Epidermal melanocyte (primary cell): Measurements from ENCODE around the gene KLHL25.
"Not testable (repeated sequence)": the region's sequence is repeated elsewhere in the genome, so short reads cannot be mapped to it uniquely, and the experiment has no call there.

ENCODE experiments used
- DNase-seq: peaks from one replicate; pipeline ENCODE4 v3.0.0; 2011; ENCODE audit warnings: low spot score; ENCODE audit not compliant: insufficient read length

Gene KLHL25

GRCh38 chr15:85794598-85795336 lies at the start of gene KLHL25:
TSS of gene KLHL25 (minus strand) at chr15:85794925. CDS start at chr15:85769810, 25,115 bp downstream.
- DNase-seq: peak; percentile 95

GRCh38 chr15:85840802-85841152 lies 46.1 kb upstream of the KLHL25 start:
- DNase-seq: no peak

- peak; percentile 68 for DNase-seq
Measured at GRCh38 chr15:85840079-85840801, 45.5 kb upstream of the KLHL25 start.

DNA sequence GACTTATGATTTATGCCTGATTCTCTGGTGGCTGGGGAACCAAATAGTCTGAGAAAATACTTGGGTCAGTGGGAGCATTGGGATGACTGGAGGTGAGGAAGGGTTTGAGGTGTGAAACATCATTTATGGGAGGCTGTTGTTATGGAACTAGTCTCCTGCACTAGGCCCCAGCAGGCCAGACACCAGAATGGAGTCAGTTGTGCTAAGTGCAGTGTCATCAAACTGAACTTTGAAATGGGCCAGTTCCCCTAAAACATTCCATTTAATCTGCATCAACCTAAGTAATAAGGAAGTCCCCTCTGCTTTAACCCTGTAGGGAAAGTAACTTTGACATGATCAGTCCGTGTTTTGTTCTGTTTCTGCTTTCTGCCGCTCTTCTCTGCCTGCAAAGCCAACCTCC lies 44.9 kb upstream of the KLHL25 start:
- no peak for DNase-seq

DNA sequence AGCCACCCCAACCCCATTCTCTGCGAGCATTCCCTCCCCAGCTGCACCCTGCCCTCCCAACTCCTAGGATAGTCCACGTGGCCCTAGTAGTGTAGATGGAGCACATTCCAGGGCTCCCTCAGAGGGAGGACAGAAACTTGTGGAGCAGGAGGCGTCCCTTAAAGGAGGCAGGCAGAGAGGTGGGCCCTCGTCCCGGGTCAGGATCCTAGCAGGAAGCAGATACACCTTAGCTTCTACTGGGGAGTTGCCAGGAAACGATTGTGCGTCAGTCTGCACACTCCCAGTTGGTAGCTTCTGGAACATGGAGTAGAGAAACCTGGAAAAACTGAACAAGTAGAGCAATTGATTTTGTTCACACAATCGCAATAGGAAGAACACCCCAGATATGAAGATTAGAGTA lies 43.9 kb upstream of the KLHL25 start:
- no peak for DNase-seq

- DNase-seq: no peak
Measured at GRCh38 chr15:85837881-85838280, 43.2 kb upstream of the KLHL25 start.

DNA sequence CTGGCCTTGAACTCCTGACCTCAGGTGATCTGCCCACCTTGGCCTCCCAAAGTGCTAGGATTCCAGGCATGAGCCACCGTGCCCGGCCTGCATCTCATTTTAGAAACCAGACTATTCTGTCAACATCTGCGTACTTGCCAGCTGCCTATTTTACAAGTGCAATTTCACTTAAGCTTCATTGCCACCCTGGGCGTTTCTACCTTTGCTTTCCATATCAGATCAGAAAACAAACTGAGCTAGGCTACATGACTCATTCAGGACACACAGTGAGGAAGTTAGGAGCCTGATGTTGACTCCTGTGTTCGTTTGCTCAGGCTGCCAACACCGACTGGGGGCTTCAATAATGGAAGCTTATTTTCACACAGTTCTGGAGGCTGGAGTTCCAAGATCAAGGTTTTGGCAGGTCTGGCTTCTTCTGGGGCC lies 42.3 kb upstream of the KLHL25 start:
- DNase-seq: no peak

DNA sequence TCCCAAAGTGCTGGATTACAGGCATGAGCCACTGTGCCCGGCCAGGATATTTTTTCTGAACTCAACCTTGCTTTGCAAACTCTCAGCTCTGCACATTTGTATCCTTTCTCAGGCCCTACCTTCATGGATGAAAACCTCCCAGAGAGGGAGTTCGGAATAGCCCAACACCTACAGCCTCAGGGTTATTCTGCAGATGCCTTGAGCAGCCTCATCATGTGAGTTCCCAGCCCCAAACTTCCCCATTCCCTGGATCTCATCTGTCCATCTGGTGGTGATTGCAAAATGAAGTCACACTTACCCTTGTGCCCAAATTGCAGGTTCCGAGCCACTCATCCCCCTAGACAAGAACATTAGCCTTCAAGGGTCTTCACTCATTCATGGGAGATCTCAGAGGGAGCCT lies 39.9 kb upstream of the KLHL25 start:
- DNase-seq: no peak

- DNase-seq: no peak
Measured at GRCh38 chr15:85832394-85832793, 37.7 kb upstream of the KLHL25 start.

DNA sequence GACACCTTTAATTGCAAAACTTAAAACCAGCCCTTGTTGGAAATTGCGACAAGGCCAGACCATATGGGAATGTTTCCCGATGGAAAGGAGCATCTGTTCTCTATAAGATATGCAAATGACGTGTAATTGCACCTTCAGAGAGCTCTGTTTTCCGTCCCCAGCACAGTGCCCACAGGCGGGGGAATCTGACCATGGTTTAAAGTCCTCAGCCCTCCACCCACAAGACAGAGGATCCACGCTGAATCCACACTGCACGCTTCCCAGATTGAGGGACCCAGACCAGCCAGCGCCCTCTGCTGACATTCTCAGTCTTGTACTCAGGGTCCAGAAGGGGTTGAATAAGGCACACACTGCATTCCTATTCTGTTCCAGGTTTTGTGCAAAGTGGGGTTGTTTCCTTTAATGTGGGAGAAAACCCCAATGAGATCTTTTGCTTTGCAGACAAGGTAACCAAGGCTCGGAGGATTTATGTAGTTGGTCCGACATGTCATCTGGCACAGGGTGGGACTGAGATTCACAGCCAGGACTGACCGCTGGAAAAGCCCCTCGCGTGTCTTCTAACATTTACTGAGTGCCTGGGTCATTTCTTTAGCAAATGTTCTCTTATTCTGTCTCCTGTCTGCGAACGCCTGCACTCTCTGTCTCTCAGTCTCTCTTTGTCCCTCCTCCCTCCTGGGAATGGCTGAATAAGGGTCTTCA lies 36.8 kb upstream of the KLHL25 start:
- peak; percentile 45 for DNase-seq

DNA sequence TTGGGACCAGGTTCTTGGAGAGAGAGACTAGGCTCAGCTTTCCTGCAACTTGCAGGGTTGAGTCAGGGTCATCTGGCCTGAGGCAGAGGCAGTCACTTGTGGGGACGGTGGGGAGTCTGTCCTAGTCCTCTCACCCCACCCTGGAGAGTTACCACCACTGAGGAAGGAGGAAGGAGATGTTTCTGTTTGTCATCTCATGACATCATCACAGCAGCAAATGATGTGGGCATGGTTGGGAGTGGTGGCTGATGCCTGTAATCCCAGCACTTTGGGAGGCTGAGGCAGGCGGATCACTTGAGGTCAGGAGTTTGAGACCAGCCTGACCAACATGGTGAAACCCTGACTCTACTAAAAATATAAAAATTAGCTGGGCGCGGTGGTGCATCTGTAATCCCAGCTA lies 35.0 kb upstream of the KLHL25 start:
- not testable (repeated sequence) for DNase-seq

GRCh38 chr15:85828874-85829273 lies 34.1 kb upstream of the KLHL25 start:
- no peak for DNase-seq

- DNase-seq: no peak
Measured at GRCh38 chr15:85828126-85828525, 33.4 kb upstream of the KLHL25 start.

- DNase-seq: no peak
Measured at GRCh38 chr15:85826756-85827515, 32.2 kb upstream of the KLHL25 start.

GRCh38 chr15:85825719-85826118 lies 31.0 kb upstream of the KLHL25 start:
- no peak for DNase-seq

DNA sequence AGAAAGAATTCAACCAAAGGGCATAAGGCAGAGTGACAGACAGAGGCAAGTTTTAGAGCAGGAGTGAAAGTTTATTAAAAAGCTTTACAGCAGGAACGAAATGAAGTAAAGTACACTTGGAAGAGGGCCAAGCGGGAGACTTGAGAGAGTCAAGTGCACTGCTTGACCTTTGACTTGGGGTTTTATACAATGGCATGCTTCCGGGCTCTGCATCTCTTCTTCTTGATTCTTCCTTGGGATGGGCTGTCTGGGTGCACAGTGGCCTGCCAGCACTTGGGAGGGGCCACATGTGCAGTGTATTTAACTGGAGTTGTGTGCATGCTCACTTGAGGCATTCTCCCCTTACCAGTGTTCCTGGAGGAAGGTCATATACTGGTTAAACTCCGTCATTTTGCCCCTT lies 30.4 kb upstream of the KLHL25 start:
- DNase-seq: no peak

GRCh38 chr15:85821545-85821944 lies 26.8 kb upstream of the KLHL25 start:
- no peak for DNase-seq

- no peak for DNase-seq
Measured at GRCh38 chr15:85819938-85820337, 25.2 kb upstream of the KLHL25 start.

GRCh38 chr15:85813234-85813633 lies 18.5 kb upstream of the KLHL25 start:
- no peak for DNase-seq

DNA sequence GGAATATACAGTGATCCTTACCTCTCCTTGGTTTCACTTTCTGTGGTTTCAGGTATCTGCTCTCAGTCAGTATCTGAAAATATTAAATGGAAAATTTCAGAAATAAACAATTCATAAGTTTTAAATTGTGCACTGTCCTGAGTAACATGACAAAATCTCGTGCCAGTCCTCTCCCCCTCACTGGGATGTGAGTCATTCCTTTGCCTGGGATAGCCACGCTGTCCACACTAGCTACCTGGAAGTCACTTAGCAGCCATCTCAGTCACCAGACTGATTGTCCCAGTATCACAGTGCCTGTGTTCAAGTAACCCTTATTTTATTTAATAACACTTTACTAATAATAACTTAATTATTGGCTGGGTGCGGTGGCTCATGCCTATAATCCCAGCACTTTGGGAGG lies 15.3 kb upstream of the KLHL25 start:
- DNase-seq: no peak

GRCh38 chr15:85805420-85805819 lies 10.7 kb upstream of the KLHL25 start:
- no peak for DNase-seq
